IMR-90 (cell line): ENCODE data around the gene LYSMD3. TPM values are rescaled to one million over a fixed set of nuclear protein-coding genes. Genes with fewer than 3 reads are reported as not detected.

ENCODE experiments used
- ATAC-seq: fragments of 200-7000 bp; cut with Tn5 transposase; 2 replicates; pipeline ENCODE4 v1.9.1; 2020; ENCODE audit warnings: low read depth, mild to moderate bottlenecking, moderate library complexity
- BruUV-seq: library from RNA; stranded (reverse); fragments of 400-500 nt; replicated peaks from 2 replicates; lab custom pipeline; 2021; lab: Mats Ljungman, UMichigan
- CTCF ChIA-PET: fragments of 300-600 bp; formaldehyde crosslinking; extraction: SDS; loops from one replicate; lab custom pipeline; 2021; ENCODE audit warnings: antibody characterized with exemption; lab: Yijun Ruan, JAX
- POLR2A ChIA-PET: fragments of 300-600 bp; sonication (Branson Sonifier 250); formaldehyde crosslinking; loops from one replicate; lab custom pipeline; 2022; ENCODE audit warnings: antibody characterized with exemption; ENCODE audit not compliant: unreplicated experiment; lab: Charles Lee
- DNase-seq: peaks from one replicate; pipeline ENCODE4 v3.0.0; 2013
- H2AFZ ChIP-seq: replicated peaks from 2 replicates; pipeline ENCODE3; 2013; ENCODE audit warnings: low read length, mild to moderate bottlenecking; ENCODE audit not compliant: poor library complexity
- H2AK5ac ChIP-seq: 2 replicates; pipeline ENCODE4 v1.6.1; 2013; ENCODE audit warnings: low read depth, low read length, inconsistent platforms
- H2AK9ac ChIP-seq: replicated peaks from 2 replicates; pipeline ENCODE3; 2013; ENCODE audit warnings: mild to moderate bottlenecking, low read depth, low read length, moderate library complexity; ENCODE audit not compliant: poor library complexity
- H2BK120ac ChIP-seq: 2 replicates; pipeline ENCODE4 v1.6.1; 2013; ENCODE audit warnings: low read depth, low read length, inconsistent platforms
- H2BK15ac ChIP-seq: 3 replicates; pipeline ENCODE4 v1.6.1; 2013; ENCODE audit warnings: low read depth, low read length, inconsistent platforms
- H2BK20ac ChIP-seq: 2 replicates; pipeline ENCODE4 v1.6.1; 2013; ENCODE audit warnings: low read depth, mild to moderate bottlenecking, inconsistent platforms, low read length, moderate library complexity
- H2BK5ac ChIP-seq: 2 replicates; pipeline ENCODE4 v1.6.1; 2013; ENCODE audit warnings: mild to moderate bottlenecking, low read depth, low read length, inconsistent platforms; ENCODE audit not compliant: poor library complexity, severe bottlenecking
- H3K14ac ChIP-seq: replicated peaks from 2 replicates; pipeline ENCODE4 v1.6.1; 2013; ENCODE audit warnings: low read depth, low read length, inconsistent platforms
- H3K18ac ChIP-seq: 2 replicates; pipeline ENCODE4 v1.6.1; 2013; ENCODE audit warnings: low read depth, low read length, control low read depth
- H3K23ac ChIP-seq: 2 replicates; pipeline ENCODE4 v1.6.1; 2013; ENCODE audit warnings: low read depth, low read length, inconsistent platforms
- H3K27ac ChIP-seq: 2 replicates; pipeline ENCODE4 v1.5.1; 2013; ENCODE audit warnings: mild to moderate bottlenecking, control low read depth, low read length; ENCODE audit not compliant: insufficient read depth
- H3K27me3 ChIP-seq: 2 replicates; pipeline ENCODE4 v1.6.1; 2013; ENCODE audit warnings: low read length; ENCODE audit not compliant: control insufficient read depth, insufficient read depth
- H3K36me3 ChIP-seq: 2 replicates; pipeline ENCODE4 v1.6.1; 2013; ENCODE audit warnings: low read length, mixed read lengths; ENCODE audit not compliant: control insufficient read depth, insufficient read depth
- H3K4ac ChIP-seq: 2 replicates; pipeline ENCODE4 v1.6.1; 2013; ENCODE audit warnings: low read depth, low read length, inconsistent platforms
- H3K4me1 ChIP-seq: 2 replicates; pipeline ENCODE4 v1.6.1; 2013; ENCODE audit warnings: low read length, mixed read lengths; ENCODE audit not compliant: control insufficient read depth, insufficient read depth
- H3K4me2 ChIP-seq: 2 replicates; pipeline ENCODE4 v1.6.1; 2013; ENCODE audit warnings: low read depth, mild to moderate bottlenecking, control low read depth, low read length, moderate library complexity
- H3K4me3 ChIP-seq: 2 replicates; pipeline ENCODE4 v1.5.1; 2013; ENCODE audit warnings: low read depth, mild to moderate bottlenecking, control low read depth, low read length, moderate library complexity; ENCODE audit not compliant: insufficient read depth
- H3K56ac ChIP-seq: 2 replicates; pipeline ENCODE4 v1.6.1; 2013; ENCODE audit warnings: low read length, inconsistent platforms; ENCODE audit not compliant: insufficient read depth; ENCODE audit errors: extremely low read depth
- H3K79me1 ChIP-seq, 2 experiments: 2 replicates each; pipeline ENCODE4 v1.6.1; 2013; ENCODE audit warnings: low read length in 2 of 2, inconsistent platforms in 1 of 2, low read depth in 1 of 2
- H3K9ac ChIP-seq: 2 replicates; pipeline ENCODE4 v1.6.1; 2013; ENCODE audit warnings: low read depth, low read length, control low read depth
- H3K9me1 ChIP-seq: 2 replicates; pipeline ENCODE4 v1.6.1; 2013; ENCODE audit warnings: low read length, inconsistent platforms; ENCODE audit not compliant: insufficient read depth
- H3K9me3 ChIP-seq: 2 replicates; pipeline ENCODE4 v1.6.1; 2013; ENCODE audit warnings: low read length; ENCODE audit not compliant: control insufficient read depth, insufficient read depth
- H4K20me1 ChIP-seq: 2 replicates; pipeline ENCODE4 v1.6.1; 2013; ENCODE audit warnings: low read length, inconsistent platforms; ENCODE audit not compliant: insufficient read depth
- H4K5ac ChIP-seq: 2 replicates; pipeline ENCODE4 v1.6.1; 2013; ENCODE audit warnings: mild to moderate bottlenecking, low read depth, low read length, control low read depth
- H4K8ac ChIP-seq, 2 experiments: 2 replicates each; pipeline ENCODE4 v1.6.1; 2013; ENCODE audit warnings: low read depth in 2 of 2, low read length in 2 of 2, control low read depth in 1 of 2, inconsistent platforms in 1 of 2
- H4K91ac ChIP-seq: 2 replicates; pipeline ENCODE4 v1.6.1; 2013; ENCODE audit warnings: low read depth, low read length, inconsistent platforms; ENCODE audit not compliant: insufficient read depth
- FOS ChIP-seq: fragments of 150-350 bp; IDR thresholded peaks from 2 replicates; pipeline ENCODE4 v1.6.1; 2016; ENCODE audit warnings: low read depth, low read length
- POLR2A ChIP-seq: IDR thresholded peaks from 2 replicates; pipeline ENCODE4 v1.6.1; 2012; ENCODE audit warnings: mild to moderate bottlenecking, low read depth, low read length
- RAD21 ChIP-seq: IDR thresholded peaks from 2 replicates; pipeline ENCODE4 v1.6.1; 2012; ENCODE audit warnings: low read length, improper control_type of control experiment
- RCOR1 ChIP-seq: IDR thresholded peaks from 2 replicates; pipeline ENCODE4 v1.6.1; 2012; ENCODE audit warnings: mild to moderate bottlenecking, low read length, improper control_type of control experiment; ENCODE audit not compliant: insufficient replicate concordance
- USF2 ChIP-seq: fragments of 150-350 bp; IDR thresholded peaks from 2 replicates; pipeline ENCODE4 v1.6.1; 2017; ENCODE audit warnings: mild to moderate bottlenecking, antibody characterized with exemption, low read length, low read depth
- WGBS, 2 experiments: methylation state at CpG; one replicate each; pipeline versions ENCODE4 v1.1.5 to v1.1.7; 2013; ENCODE audit warnings: missing lambda C conversion rate in 2 of 2; ENCODE audit not compliant: insufficient read length in 1 of 2; ENCODE audit errors: extremely low coverage in 2 of 2; 5-methylcytosine and 5-hydroxymethylcytosine counted together
- dilution Hi-C: fragments of 300-500 bp; cut with HindIII; formaldehyde crosslinking; loops from one replicate; pipeline ENCODE4 v1.14.3; 2018; ENCODE audit warnings: low sequenced_read_pairs; ENCODE audit not compliant: unreplicated experiment
- in situ Hi-C: fragments of 300-500 bp; cut with MboI; formaldehyde crosslinking; loops from 3 replicates; pipeline ENCODE4 v1.14.3; 2019; ENCODE audit warnings: low sequenced_read_pairs, inconsistent platforms, mixed read lengths
- intact Hi-C: fragments of 100-400 bp; cut with micrococcal nuclease; formaldehyde crosslinking; loops from 2 replicates; pipeline ENCODE4 v1.10.0; 2022
- polyA plus RNA-seq, 3 experiments: library from polyadenylated mRNA; depleted of rRNA; stranded (reverse); fragments of >200 nt; gene quantifications; 2 replicates each; pipeline ENCODE4 v1.2.3, GENCODE V29; 2012; ENCODE audit warnings: low replicate concordance in 1 of 3
- total RNA-seq: library from RNA; depleted of rRNA; stranded (reverse); fragments of >200 nt; gene quantifications from 2 replicates; pipeline ENCODE4 v1.2.3, GENCODE V29; 2012
- TF ChIP-seq, protein P1 (sequence below): fragments of 150-350 bp; IDR thresholded peaks from 2 replicates; pipeline ENCODE4 v1.6.1; 2016; ENCODE audit warnings: low read depth, mild to moderate bottlenecking, low read length, moderate library complexity, borderline replicate concordance

LYSMD3 gene
- total and polyA plus RNA-seq, 2 of the 4 experiments (the other 2 are of a cell fraction), result 10.2 to 21.1 TPM

DNA sequence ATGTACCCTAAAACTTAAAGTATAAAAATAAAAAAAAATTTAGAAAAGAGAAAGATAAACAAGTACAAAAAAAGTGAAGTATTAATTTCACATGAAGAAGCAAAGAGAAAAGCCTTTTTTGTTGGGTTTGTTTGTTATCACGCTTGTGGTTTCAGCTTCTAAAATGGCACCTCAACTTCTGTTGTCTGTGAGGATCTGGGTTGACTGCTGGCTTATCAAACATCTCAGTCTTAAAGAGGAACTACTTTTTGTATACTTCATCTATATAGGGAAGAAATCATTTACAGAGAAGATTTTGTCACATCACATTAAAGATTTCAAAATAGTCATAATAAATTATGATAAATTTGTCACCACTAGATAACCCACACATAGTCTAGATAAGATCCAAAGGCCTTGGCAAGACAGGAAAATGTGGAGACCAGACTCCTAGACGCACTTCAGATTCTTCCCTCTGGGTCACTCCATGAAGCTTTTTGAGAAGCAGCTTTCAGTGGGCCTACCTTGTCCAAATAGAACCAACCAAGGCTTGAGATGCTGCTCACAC is 20.4 kb upstream of the LYSMD3 start:
- H3K56ac ChIP-seq, result no peak overlapping the region
- BruUV-seq, result no TSS peak
- no CpG with 5 or more reads among the region's 2 CpGs for WGBS, 2 experiments
- H3K79me1 ChIP-seq, result no peaks in the 10 kb centered on the region
- H2BK20ac ChIP-seq, result no peak overlapping the region
- H3K36me3 ChIP-seq, result no peaks in the 10 kb centered on the region
- H3K4me3 ChIP-seq, result no peak overlapping the region
- in situ Hi-C loops, result no loop called here
- H3K4me1 ChIP-seq, result no peaks in the 10 kb centered on the region
- no peak overlapping the region for H2AFZ ChIP-seq
- H3K4ac ChIP-seq, result no peak overlapping the region
- intact Hi-C loops, result no loop called here
- H3K9ac ChIP-seq, result no peak overlapping the region
- H3K9me3 ChIP-seq, result no peaks in the 10 kb centered on the region
- H4K20me1 ChIP-seq, result no peaks in the 10 kb centered on the region
- no peak for ATAC-seq
- no peak overlapping the region for H3K14ac ChIP-seq
- dilution Hi-C loops, result no loop called here
- no peak overlapping the region for H2AK5ac ChIP-seq
- no peaks in the 10 kb centered on the region for H3K9me1 ChIP-seq
- H2BK15ac ChIP-seq, result no peak overlapping the region
- H4K91ac ChIP-seq, result no peak overlapping the region
- TF ChIP-seq RAD21 (no peak), POLR2A (no peak), RCOR1 (no peak), FOS (no peak), USF2 (no peak)
- TF ChIP-seq, protein P1, sequence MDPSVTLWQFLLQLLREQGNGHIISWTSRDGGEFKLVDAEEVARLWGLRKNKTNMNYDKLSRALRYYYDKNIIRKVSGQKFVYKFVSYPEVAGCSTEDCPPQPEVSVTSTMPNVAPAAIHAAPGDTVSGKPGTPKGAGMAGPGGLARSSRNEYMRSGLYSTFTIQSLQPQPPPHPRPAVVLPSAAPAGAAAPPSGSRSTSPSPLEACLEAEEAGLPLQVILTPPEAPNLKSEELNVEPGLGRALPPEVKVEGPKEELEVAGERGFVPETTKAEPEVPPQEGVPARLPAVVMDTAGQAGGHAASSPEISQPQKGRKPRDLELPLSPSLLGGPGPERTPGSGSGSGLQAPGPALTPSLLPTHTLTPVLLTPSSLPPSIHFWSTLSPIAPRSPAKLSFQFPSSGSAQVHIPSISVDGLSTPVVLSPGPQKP, result no peak
- peaks cover 4% of the 10 kb centered on the region; the same call in 1 of the 2 replicates for H3K27me3 ChIP-seq
- no peak overlapping the region for H3K23ac ChIP-seq
- H4K8ac ChIP-seq, result no peak overlapping the region
- H2BK120ac ChIP-seq, result no peak overlapping the region
- CTCF ChIA-PET, result no interaction called here
- DNase-seq, result no peak
- no peak overlapping the region for H2BK5ac ChIP-seq
- no peak overlapping the region for H2AK9ac ChIP-seq
- H3K18ac ChIP-seq, result no peak overlapping the region
- POLR2A ChIA-PET, result no interaction called here
- H3K27ac ChIP-seq, result no peak overlapping the region
- H3K4me2 ChIP-seq, result no peak overlapping the region
- H4K5ac ChIP-seq, result no peak overlapping the region
